HL-60 (cell line): ENCODE results near the gene METTL23.

ENCODE experiments used
- GABPA ChIP-seq: IDR thresholded peaks from 2 replicates; pipeline ENCODE4 v1.6.1; 2012; ENCODE audit warnings: low read depth
- POLR2AphosphoS5 ChIP-seq: IDR thresholded peaks from 2 replicates; pipeline ENCODE4 v1.6.1; 2012; ENCODE audit warnings: low read depth
- TF ChIP-seq, protein P1 (sequence below): IDR thresholded peaks from one replicate; pipeline ENCODE4 v1.5.1; 2011; ENCODE audit warnings: low read length, control low read depth, inconsistent platforms; ENCODE audit not compliant: insufficient read depth
- TF ChIP-seq, protein P2 (sequence below): IDR thresholded peaks from 2 replicates; pipeline ENCODE4 v1.6.1; 2012; ENCODE audit warnings: low read depth; ENCODE audit not compliant: insufficient replicate concordance

DNA sequence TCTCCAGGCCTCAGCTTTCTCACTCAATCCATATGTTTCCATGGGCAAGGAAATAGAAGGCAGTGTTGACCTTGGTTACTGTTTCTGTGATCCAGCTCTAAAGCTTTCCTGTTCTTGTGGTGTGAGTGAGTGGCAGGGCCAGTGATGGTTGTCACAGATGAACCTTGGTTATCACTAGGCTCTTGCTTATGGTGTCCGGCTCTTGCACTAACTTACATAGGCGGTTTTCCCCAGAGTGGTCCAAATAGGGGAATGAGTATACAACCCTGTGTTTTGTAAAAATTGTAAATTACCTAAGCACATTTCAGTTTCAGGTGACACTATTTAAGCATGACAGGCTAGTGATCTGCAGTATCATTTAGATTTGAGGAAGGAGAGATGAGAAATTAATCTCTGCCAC lies 18.1 kb downstream of the METTL23 start:
- TF ChIP-seq, protein P1, sequence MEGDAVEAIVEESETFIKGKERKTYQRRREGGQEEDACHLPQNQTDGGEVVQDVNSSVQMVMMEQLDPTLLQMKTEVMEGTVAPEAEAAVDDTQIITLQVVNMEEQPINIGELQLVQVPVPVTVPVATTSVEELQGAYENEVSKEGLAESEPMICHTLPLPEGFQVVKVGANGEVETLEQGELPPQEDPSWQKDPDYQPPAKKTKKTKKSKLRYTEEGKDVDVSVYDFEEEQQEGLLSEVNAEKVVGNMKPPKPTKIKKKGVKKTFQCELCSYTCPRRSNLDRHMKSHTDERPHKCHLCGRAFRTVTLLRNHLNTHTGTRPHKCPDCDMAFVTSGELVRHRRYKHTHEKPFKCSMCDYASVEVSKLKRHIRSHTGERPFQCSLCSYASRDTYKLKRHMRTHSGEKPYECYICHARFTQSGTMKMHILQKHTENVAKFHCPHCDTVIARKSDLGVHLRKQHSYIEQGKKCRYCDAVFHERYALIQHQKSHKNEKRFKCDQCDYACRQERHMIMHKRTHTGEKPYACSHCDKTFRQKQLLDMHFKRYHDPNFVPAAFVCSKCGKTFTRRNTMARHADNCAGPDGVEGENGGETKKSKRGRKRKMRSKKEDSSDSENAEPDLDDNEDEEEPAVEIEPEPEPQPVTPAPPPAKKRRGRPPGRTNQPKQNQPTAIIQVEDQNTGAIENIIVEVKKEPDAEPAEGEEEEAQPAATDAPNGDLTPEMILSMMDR, result no peak
- TF ChIP-seq POLR2AphosphoS5 (no peak), GABPA (no peak)
- TF ChIP-seq, protein P2, sequence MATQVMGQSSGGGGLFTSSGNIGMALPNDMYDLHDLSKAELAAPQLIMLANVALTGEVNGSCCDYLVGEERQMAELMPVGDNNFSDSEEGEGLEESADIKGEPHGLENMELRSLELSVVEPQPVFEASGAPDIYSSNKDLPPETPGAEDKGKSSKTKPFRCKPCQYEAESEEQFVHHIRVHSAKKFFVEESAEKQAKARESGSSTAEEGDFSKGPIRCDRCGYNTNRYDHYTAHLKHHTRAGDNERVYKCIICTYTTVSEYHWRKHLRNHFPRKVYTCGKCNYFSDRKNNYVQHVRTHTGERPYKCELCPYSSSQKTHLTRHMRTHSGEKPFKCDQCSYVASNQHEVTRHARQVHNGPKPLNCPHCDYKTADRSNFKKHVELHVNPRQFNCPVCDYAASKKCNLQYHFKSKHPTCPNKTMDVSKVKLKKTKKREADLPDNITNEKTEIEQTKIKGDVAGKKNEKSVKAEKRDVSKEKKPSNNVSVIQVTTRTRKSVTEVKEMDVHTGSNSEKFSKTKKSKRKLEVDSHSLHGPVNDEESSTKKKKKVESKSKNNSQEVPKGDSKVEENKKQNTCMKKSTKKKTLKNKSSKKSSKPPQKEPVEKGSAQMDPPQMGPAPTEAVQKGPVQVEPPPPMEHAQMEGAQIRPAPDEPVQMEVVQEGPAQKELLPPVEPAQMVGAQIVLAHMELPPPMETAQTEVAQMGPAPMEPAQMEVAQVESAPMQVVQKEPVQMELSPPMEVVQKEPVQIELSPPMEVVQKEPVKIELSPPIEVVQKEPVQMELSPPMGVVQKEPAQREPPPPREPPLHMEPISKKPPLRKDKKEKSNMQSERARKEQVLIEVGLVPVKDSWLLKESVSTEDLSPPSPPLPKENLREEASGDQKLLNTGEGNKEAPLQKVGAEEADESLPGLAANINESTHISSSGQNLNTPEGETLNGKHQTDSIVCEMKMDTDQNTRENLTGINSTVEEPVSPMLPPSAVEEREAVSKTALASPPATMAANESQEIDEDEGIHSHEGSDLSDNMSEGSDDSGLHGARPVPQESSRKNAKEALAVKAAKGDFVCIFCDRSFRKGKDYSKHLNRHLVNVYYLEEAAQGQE, result no peak
